DMS153 treated with DMSO at 0.1 percent for 48 hours (cell line): Measurements from ENCODE around the gene ATP6V1C2.

Experiments
- DNase-seq: peaks from one replicate; lab custom pipeline; 2025; ENCODE audit not compliant: unreplicated experiment; lab: John Stamatoyannopoulos, UW

ATP6V1C2 gene

GRCh38 chr2:10732924-10733565 lies 11.6 kb downstream of the ATP6V1C2 start:
- DNase-seq = peak; percentile 64

- no peak for DNase-seq
These were observed 12.1 kb downstream of the ATP6V1C2 start for GRCh38 chr2:10733566-10733925.

GRCh38 chr2:10733980-10734379 lies 12.6 kb downstream of the ATP6V1C2 start:
- DNase-seq = no peak

GRCh38 chr2:10738192-10738591 lies 16.8 kb downstream of the ATP6V1C2 start:
- no peak for DNase-seq

- DNase-seq = no peak
These were observed 18.8 kb downstream of the ATP6V1C2 start for GRCh38 chr2:10740226-10740625.

- no peak for DNase-seq
These were observed 19.7 kb downstream of the ATP6V1C2 start for GRCh38 chr2:10741139-10741538.

GRCh38 chr2:10742666-10743065 lies 21.2 kb downstream of the ATP6V1C2 start:
- no peak for DNase-seq

GRCh38 chr2:10750610-10751009 lies 29.2 kb downstream of the ATP6V1C2 start:
- DNase-seq = no peak

- DNase-seq = no peak
These were observed 30.8 kb downstream of the ATP6V1C2 start for GRCh38 chr2:10752236-10752635.

- no peak for DNase-seq
These were observed 31.7 kb downstream of the ATP6V1C2 start for GRCh38 chr2:10753156-10753555.

- DNase-seq = no peak
These were observed 32.4 kb downstream of the ATP6V1C2 start for GRCh38 chr2:10753876-10754275.

- DNase-seq = no peak
These were observed 34.2 kb downstream of the ATP6V1C2 start for GRCh38 chr2:10755621-10756020.

GRCh38 chr2:10757814-10758286 lies 36.4 kb downstream of the ATP6V1C2 start:
- DNase-seq = no peak

GRCh38 chr2:10759151-10759714 lies 37.8 kb downstream of the ATP6V1C2 start:
- DNase-seq = no peak

GRCh38 chr2:10760794-10761504 lies 39.5 kb downstream of the ATP6V1C2 start:
- no peak for DNase-seq

GRCh38 chr2:10761591-10761990 lies 40.2 kb downstream of the ATP6V1C2 start:
- no peak for DNase-seq

GRCh38 chr2:10762651-10763460 lies 41.4 kb downstream of the ATP6V1C2 start:
- DNase-seq = no peak

- DNase-seq = no peak
These were observed 42.0 kb downstream of the ATP6V1C2 start for GRCh38 chr2:10763461-10763800.

- no peak for DNase-seq
These were observed 42.8 kb downstream of the ATP6V1C2 start for GRCh38 chr2:10764096-10764785.

GRCh38 chr2:10764896-10765295 lies 43.5 kb downstream of the ATP6V1C2 start:
- no peak for DNase-seq

- no peak for DNase-seq
These were observed 44.0 kb downstream of the ATP6V1C2 start for GRCh38 chr2:10765461-10765860.
